ENCODE measurements around the gene LGALS9. TPM values are rescaled to one million over a fixed set of nuclear protein-coding genes. Genes with fewer than 3 reads are reported as not detected.

The LGALS9 gene
- total and polyA plus RNA-seq, 2 donors (not counting 1 experiment from before 2014, with no cell fraction given), result 65.9 to 197 TPM

DNA sequence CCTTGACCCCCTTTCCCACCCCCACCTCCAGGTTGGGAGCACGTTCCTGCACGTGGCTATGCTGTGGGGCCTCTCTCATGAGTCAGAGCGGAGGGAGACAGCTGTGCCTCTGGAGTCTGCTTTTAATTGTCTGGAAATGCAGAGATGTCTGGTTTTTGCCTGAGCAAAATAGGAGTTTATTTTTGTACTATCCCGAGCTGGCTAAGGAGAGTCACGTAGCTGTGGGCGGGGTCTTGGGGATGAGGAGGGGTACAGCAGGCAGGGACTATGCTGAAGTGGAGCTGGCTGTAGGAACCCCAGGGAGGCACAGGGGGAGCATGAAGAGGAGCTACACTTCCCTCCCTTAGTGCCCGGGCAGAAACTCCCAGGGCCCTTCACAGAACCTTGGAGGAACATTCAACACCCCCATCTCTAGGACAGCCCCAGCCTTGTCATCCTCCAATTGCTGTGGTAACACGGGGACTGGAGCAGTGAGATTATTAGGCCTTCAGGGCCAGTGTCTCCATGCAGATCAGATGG lies 44.7 kb upstream of the LGALS9 start:
- no peak overlapping the region for H3K27ac Mint-ChIP-seq
- ATAC-seq (ENCODE audit: low read depth), result no peak
- no peaks in the 10 kb centered on the region for H4K20me1 ChIP-seq (ENCODE audit: control insufficient read depth, insufficient read depth, low read length, poor library complexity, severe bottlenecking)
- peaks cover 0 to 14% of the 10 kb centered on the region in 2 donors for H3K4me1 ChIP-seq (ENCODE audit: control insufficient read depth in 2 of 2, insufficient read depth in 2 of 2, low read length in 2 of 2)
- POLR2A ChIA-PET, result no interaction called here
- 100% methylated on average over 2 of the region's 8 CpGs for WGBS (ENCODE audit: insufficient coverage)
- H3K9ac ChIP-seq (ENCODE audit: low read length), result no peak overlapping the region
- TF ChIP-seq CTCF (IDR thresholded peaks at IDR 0.05) (no peak), EZH2 (IDR thresholded peaks at IDR 0.05; ENCODE audit: borderline replicate concordance, insufficient read depth, low read depth, low read length, poor library complexity, severe bottlenecking) (no peak)
- H3K4me1 Mint-ChIP-seq, result peaks cover 11% of the 10 kb centered on the region
- no peak overlapping the region for H3K4me3 ChIP-seq (ENCODE audit: control extremely low read depth in 1 of 5, extremely low read depth in 1 of 5, insufficient read depth in 1 of 5, low read depth in 2 of 5, low read length in 4 of 5)
- H3K36me3 ChIP-seq (replicated peaks in 1 of 2; ENCODE audit: control extremely low read depth in 1 of 2, control insufficient read depth in 1 of 2, extremely low read depth in 1 of 2, insufficient read depth in 2 of 2, low read length in 1 of 2), result peaks cover 0 to 12% of the 10 kb centered on the region in 2 experiments
- intact Hi-C loops (cut with micrococcal nuclease), result no loop called here
- CTCF ChIA-PET, result interaction anchor here (1.3 kb wide), 1 partner anchor 236 kb away, joined by 3 read pairs; no protein-coding TSS in a partner anchor
- no peak overlapping the region for H3K4me3 Mint-ChIP-seq
- H3K9me3 ChIP-seq (ENCODE audit: control extremely low read depth in 1 of 3, control insufficient read depth in 2 of 3, insufficient read depth in 1 of 3, low read length in 2 of 3), result no peaks in the 10 kb centered on the region
- H3K27me3 ChIP-seq (replicated peaks in 1 of 4; ENCODE audit: control extremely low read depth in 1 of 4, control insufficient read depth in 3 of 4, insufficient read depth in 4 of 4, low read length in 3 of 4), result no peaks in the 10 kb centered on the region
- no peaks in the 10 kb centered on the region for H3K27me3 Mint-ChIP-seq
- no peaks in the 10 kb centered on the region for H3K9me3 Mint-ChIP-seq (ENCODE audit: insufficient read depth)
- no peak for DNase-seq
- no peak overlapping the region for H2AFZ ChIP-seq (ENCODE audit: insufficient read depth, low read depth, low read length, poor library complexity, severe bottlenecking)
- H3K27ac ChIP-seq (ENCODE audit: low read length in 2 of 2), result no peak overlapping the region
- no peak overlapping the region for H3K4me2 ChIP-seq (replicated peaks; ENCODE audit: low read depth, low read length, poor library complexity, severe bottlenecking)
- no peaks in the 10 kb centered on the region for H3K79me2 ChIP-seq (ENCODE audit: control insufficient read depth, insufficient read depth, low read length)

DNA sequence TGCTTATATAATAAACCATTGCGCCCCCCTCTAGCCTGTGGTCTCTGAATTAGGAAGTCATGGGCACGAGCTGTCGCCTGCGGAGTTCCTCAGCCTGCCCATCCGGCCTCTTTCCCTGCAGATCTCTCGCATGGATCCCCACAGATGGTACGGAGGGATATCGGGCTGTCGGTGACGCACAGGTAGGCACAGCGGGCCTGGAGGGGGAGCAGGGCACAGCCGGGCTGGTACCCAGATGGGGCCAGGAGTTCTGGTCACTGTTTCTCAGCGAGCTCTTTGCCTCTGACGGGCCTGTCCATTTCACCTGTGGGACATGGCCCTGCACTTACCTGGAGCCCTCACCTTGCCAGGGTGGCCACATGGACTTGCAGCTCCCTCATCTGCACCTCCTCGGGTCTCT lies 42.6 kb upstream of the LGALS9 start:
- Histone ChIP-seq H3K4me2 (replicated peaks; ENCODE audit: low read depth, low read length, poor library complexity, severe bottlenecking) (no peak overlapping the region), H3K9ac (ENCODE audit: low read length) (no peak overlapping the region), H3K4me1 (ENCODE audit: control insufficient read depth in 2 of 2, insufficient read depth in 2 of 2, low read length in 2 of 2) (peaks cover 0 to 14% of the 10 kb centered on the region in 2 donors), H3K27me3 (replicated peaks in 1 of 4; ENCODE audit: control extremely low read depth in 1 of 4, control insufficient read depth in 3 of 4, insufficient read depth in 4 of 4, low read length in 3 of 4) (no peaks in the 10 kb centered on the region), H2AFZ (ENCODE audit: insufficient read depth, low read depth, low read length, poor library complexity, severe bottlenecking) (no peak overlapping the region), H3K79me2 (ENCODE audit: control insufficient read depth, insufficient read depth, low read length) (no peaks in the 10 kb centered on the region), H3K27ac (ENCODE audit: low read length in 2 of 2) (no peak overlapping the region), H3K4me3 (ENCODE audit: control extremely low read depth in 1 of 5, extremely low read depth in 1 of 5, insufficient read depth in 1 of 5, low read depth in 2 of 5, low read length in 4 of 5) (no peak overlapping the region), H3K9me3 (ENCODE audit: control extremely low read depth in 1 of 3, control insufficient read depth in 2 of 3, insufficient read depth in 1 of 3, low read length in 2 of 3) (no peaks in the 10 kb centered on the region), H3K36me3 (replicated peaks in 1 of 2; ENCODE audit: control extremely low read depth in 1 of 2, control insufficient read depth in 1 of 2, extremely low read depth in 1 of 2, insufficient read depth in 2 of 2, low read length in 1 of 2) (peaks cover 0 to 12% of the 10 kb centered on the region in 2 experiments), H4K20me1 (ENCODE audit: control insufficient read depth, insufficient read depth, low read length, poor library complexity, severe bottlenecking) (no peaks in the 10 kb centered on the region)
- POLR2A ChIA-PET, result no interaction called here
- Mint-ChIP-seq H3K4me1 (peaks cover 11% of the 10 kb centered on the region), H3K4me3 (no peak overlapping the region), H3K27ac (no peak overlapping the region), H3K27me3 (no peaks in the 10 kb centered on the region), H3K9me3 (ENCODE audit: insufficient read depth) (no peaks in the 10 kb centered on the region)
- CTCF ChIA-PET, result interaction anchor here (1.1 to 6.6 kb wide), 2 partner anchors 9 to 14 kb away, joined by 3 to 51 read pairs; no protein-coding TSS in a partner anchor
- DNase-seq (no peak), ATAC-seq (ENCODE audit: low read depth) (no peak)
- 96% methylated on average over 15 of the region's 15 CpGs for WGBS (ENCODE audit: insufficient coverage)
- TF ChIP-seq EZH2 (IDR thresholded peaks at IDR 0.05; ENCODE audit: borderline replicate concordance, insufficient read depth, low read depth, low read length, poor library complexity, severe bottlenecking) (no peak), CTCF (IDR thresholded peaks at IDR 0.05) (no peak)
- intact Hi-C loops (cut with micrococcal nuclease), result no loop called here
